HUES6 (cell line): ENCODE results near the gene CMA1.

Experiments
- H3K27ac ChIP-seq: 2 replicates; pipeline ENCODE4 v1.7.0; 2013; ENCODE audit warnings: low read depth, mild to moderate bottlenecking, low read length, inconsistent platforms
- H3K27me3 ChIP-seq: 2 replicates; pipeline ENCODE4 v1.6.1; 2013; ENCODE audit warnings: low read length; ENCODE audit not compliant: control insufficient read depth, insufficient read depth
- H3K36me3 ChIP-seq: 2 replicates; pipeline ENCODE4 v1.6.1; 2013; ENCODE audit warnings: low read length; ENCODE audit not compliant: control insufficient read depth, insufficient read depth
- H3K4me1 ChIP-seq: 2 replicates; pipeline ENCODE4 v1.6.1; 2013; ENCODE audit warnings: low read length; ENCODE audit not compliant: control insufficient read depth, insufficient read depth
- H3K4me3 ChIP-seq: 2 replicates; pipeline ENCODE4 v1.5.1; 2013; ENCODE audit warnings: low read depth, low read length
- H3K9ac ChIP-seq: one replicate; pipeline ENCODE4 v1.6.1; 2013; ENCODE audit warnings: mild to moderate bottlenecking, low read length
- H3K9me3 ChIP-seq: 2 replicates; pipeline ENCODE4 v1.6.1; 2013; ENCODE audit warnings: low read depth, low read length; ENCODE audit not compliant: control insufficient read depth, insufficient read depth

CMA1 gene

DNA sequence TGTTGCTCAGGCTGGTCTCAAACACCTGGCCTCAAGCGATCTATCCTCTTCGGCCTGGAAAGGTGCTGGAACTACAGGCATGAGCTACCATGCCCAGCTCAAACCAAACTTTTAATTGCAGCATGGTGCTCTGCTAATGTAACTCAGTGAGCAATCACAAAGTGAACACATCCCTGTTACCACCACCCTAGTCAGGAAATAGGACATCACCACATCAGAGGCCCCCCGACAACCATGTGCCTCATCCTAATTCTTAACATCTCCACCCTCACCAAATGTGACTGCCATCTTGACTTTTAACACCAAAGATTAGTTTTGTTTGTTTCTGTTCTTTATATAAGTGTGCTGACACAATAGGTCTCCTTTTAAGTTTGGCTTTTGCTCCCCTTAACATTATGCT lies 42.7 kb downstream of the CMA1 start:
- Histone ChIP-seq H3K4me3 (no peak overlapping the region), H3K9me3 (no peaks in the 10 kb centered on the region), H3K27ac (no peak overlapping the region), H3K36me3 (no peaks in the 10 kb centered on the region), H3K9ac (no peak overlapping the region), H3K27me3 (no peaks in the 10 kb centered on the region), H3K4me1 (no peaks in the 10 kb centered on the region)

DNA sequence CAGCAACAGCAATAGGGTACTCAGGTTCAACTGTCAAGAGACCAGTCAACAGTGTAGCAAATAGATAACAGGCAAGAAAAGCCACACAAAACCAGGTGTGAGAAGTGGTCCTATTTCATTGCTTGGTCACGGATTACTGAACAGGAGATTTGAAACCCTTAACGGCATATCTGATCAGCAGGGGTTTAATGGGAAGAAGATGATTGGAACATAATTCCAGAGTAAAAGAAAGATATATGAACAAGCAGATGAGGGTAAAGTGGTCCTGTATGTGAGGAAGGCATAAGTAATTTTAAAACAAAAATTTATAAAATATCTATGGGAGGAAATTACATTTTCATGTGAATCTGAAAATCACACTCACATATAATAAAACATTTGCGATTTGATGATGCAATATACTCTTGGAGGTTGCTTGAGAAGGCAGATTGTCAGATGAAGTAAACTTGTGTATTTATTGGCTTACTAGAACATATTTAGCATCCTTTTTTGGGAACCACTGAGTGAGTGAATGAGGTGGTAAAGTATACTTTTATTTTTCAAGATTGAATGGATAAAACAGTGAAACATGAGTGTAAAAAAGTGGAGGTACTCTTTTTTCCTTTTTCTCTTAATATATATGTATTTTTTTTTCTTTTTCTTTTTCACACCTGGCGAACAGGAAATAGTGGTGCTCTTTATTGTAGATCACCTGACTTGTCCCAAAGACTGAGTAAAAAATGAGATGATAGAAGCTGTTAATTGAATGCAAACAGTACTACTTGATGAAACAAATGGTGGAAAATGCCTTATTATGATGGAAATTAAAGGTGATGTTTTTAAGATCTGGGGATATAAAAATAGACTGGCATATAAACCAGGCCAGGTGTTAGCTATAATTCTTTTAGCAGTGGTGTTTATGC lies 43.9 kb downstream of the CMA1 start:
- Histone ChIP-seq H3K27ac (no peak overlapping the region), H3K4me1 (no peaks in the 10 kb centered on the region), H3K27me3 (no peaks in the 10 kb centered on the region), H3K9me3 (no peaks in the 10 kb centered on the region), H3K4me3 (no peak overlapping the region), H3K9ac (no peak overlapping the region), H3K36me3 (no peaks in the 10 kb centered on the region)

DNA sequence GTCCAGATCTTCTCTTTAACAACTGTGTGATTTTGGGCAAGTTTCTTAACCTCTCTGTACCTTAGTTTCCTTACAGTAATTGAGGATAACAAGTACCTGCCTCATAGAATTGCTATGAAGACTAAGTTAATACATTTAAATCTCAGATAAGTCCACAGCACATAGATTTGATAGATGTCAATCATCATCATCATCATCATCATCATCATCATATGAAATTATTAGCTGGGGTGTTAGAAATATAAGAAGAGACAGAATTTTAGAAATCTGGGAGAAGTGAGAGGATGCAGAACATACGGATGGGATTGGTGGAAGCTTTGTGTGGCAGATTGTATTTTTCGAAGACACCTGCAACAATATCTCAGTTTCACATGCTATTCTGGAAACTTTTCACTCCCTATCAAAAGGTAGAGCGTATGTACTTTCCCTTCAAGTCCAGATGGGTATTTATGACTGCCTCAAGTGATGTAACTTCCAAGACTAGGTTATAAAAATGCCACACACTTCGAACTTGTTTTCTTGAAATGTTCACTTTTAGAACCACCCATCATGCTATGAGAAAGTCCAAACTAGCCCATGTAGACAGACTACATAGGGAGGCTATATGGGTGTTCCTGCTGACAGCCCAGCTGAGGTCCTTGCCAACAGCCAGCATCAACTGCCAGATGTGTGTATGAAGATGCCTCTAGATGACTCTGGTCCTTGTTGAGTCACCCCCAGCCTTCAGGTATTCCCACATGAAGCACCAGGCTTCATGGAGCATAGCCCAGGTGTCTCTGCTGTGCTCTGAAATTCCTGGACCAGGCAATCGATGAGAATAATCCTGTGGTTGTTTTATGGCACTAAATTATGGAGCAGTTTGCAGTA lies 44.8 kb downstream of the CMA1 start:
- no peaks in the 10 kb centered on the region for H3K4me1 ChIP-seq
- no peak overlapping the region for H3K4me3 ChIP-seq
- H3K9me3 ChIP-seq: no peaks in the 10 kb centered on the region
- no peaks in the 10 kb centered on the region for H3K36me3 ChIP-seq
- H3K27me3 ChIP-seq: no peaks in the 10 kb centered on the region
- no peak overlapping the region for H3K9ac ChIP-seq
- H3K27ac ChIP-seq: no peak overlapping the region

DNA sequence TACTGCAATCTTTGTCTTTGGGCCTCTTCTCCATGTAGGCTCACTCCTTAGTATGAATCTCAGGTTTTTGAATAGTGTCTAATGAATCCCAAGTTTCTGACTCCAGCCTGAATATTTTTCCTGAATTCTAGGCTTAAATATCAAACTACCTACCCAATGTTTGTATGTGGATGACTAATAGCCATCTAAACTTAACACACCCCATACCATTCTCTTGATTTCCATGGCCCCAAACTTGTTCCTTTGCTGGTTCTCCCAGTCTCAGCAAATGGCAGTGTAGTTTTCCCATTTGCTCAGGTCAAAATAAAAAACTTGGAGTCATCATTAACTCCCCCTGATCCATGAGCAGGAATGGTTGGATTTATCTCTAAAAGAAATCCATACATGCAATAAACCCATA lies 46.7 kb downstream of the CMA1 start:
- H3K36me3 ChIP-seq: no peaks in the 10 kb centered on the region
- H3K4me3 ChIP-seq: no peak overlapping the region
- H3K27me3 ChIP-seq: no peaks in the 10 kb centered on the region
- no peak overlapping the region for H3K9ac ChIP-seq
- H3K27ac ChIP-seq: no peak overlapping the region
- no peaks in the 10 kb centered on the region for H3K4me1 ChIP-seq
- H3K9me3 ChIP-seq: peaks cover 2% of the 10 kb centered on the region; the same call in 1 of the 2 replicates

GRCh38 chr14:24459331-24459730 lies 48.7 kb downstream of the CMA1 start:
- Histone ChIP-seq H3K9ac (no peak overlapping the region), H3K4me1 (no peaks in the 10 kb centered on the region), H3K36me3 (no peaks in the 10 kb centered on the region), H3K4me3 (no peak overlapping the region), H3K27ac (no peak overlapping the region), H3K9me3 (peaks cover 8% of the 10 kb centered on the region), H3K27me3 (no peaks in the 10 kb centered on the region)

DNA sequence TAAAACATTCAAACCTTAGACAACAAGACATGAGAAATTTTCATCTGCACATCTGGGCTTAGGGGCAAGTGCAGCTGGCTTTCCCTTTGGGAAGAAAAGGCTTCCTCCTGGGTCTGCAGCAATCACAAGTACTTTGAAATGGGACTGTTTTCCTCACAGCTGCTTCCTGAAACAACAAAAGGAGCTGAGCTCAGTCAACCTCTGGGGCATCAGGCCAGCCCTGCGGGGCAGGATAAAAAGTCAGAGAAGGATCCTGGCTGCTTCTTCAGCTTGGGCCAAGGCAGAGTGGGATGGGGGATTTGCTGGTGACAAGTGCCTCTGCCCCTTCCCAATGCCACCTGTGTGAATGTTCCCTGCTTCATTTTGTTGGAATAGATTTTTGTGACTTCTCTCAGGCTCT lies 49.3 kb downstream of the CMA1 start:
- no peaks in the 10 kb centered on the region for H3K36me3 ChIP-seq
- H3K4me1 ChIP-seq: no peaks in the 10 kb centered on the region
- H3K27ac ChIP-seq: no peak overlapping the region
- peaks cover 14% of the 10 kb centered on the region for H3K9me3 ChIP-seq
- no peak overlapping the region for H3K9ac ChIP-seq
- H3K4me3 ChIP-seq: no peak overlapping the region
- H3K27me3 ChIP-seq: no peaks in the 10 kb centered on the region

GRCh38 chr14:24456980-24457379 lies 51.1 kb downstream of the CMA1 start:
- Histone ChIP-seq H3K36me3 (no peaks in the 10 kb centered on the region), H3K4me1 (no peaks in the 10 kb centered on the region), H3K27me3 (no peaks in the 10 kb centered on the region), H3K27ac (no peak overlapping the region), H3K9ac (no peak overlapping the region), H3K9me3 (peaks cover 24% of the 10 kb centered on the region), H3K4me3 (no peak overlapping the region)
